ENCODE results near the gene FZD7. TPM values are rescaled to one million over a fixed set of nuclear protein-coding genes. Genes with fewer than 3 reads are reported as not detected.

FZD7 gene
- total and polyA plus RNA-seq, 2 of the 8 experiments (the other 6 are each of a cell fraction or from before 2014, with no cell fraction given), result 176 to 246 TPM

- H3K4me3 ChIP-seq (ENCODE audit: extremely low read depth in 1 of 4, insufficient read depth in 2 of 4, low read depth in 3 of 4, low read length in 4 of 4), result no peak overlapping the region
- FAIRE-seq, result no peak
- H2BK120ac ChIP-seq (replicated peaks; ENCODE audit: low read depth, low read length), result no peak overlapping the region
- H4K5ac ChIP-seq (ENCODE audit: insufficient read length, low read depth, low read length), result no peak overlapping the region
- no peaks in the 10 kb centered on the region for H3K9me3 ChIP-seq (ENCODE audit: insufficient read depth in 2 of 2, low read depth in 1 of 2, low read length in 1 of 2)
- ChIA-PET CTCF (ENCODE audit: partially characterized antibody) (interaction anchor here (0.9 to 2.0 kb wide), 7 partner anchors 8 to 126 kb away, joined by 3 to 7 read pairs (median 4); no protein-coding TSS in a partner anchor), POLR2A (ENCODE audit: partially characterized antibody) (interaction anchor here (0.6 to 6.0 kb wide), 3 partner anchors 14 to 596 kb away, joined by 3 to 46 read pairs (median 3); no protein-coding TSS in a partner anchor)
- no peak overlapping the region for H3K4ac ChIP-seq (replicated peaks; ENCODE audit: insufficient read length, low read depth, low read length)
- H3K56ac ChIP-seq (replicated peaks; ENCODE audit: insufficient read length, low read depth, low read length), result no peak overlapping the region
- no peak overlapping the region for H4K8ac ChIP-seq (ENCODE audit: extremely low read depth, insufficient read depth, low read length)
- peaks cover 4% of the 10 kb centered on the region; the same call in 1 of the 2 replicates for H3K79me1 ChIP-seq (ENCODE audit: low read depth, low read length)
- H3K4me1 ChIP-seq (replicated peaks in 1 of 4; ENCODE audit: control insufficient read depth in 3 of 4, insufficient read depth in 4 of 4, low read length in 3 of 4), result peaks cover 2 to 8% (median 4%) of the 10 kb centered on the region in 4 experiments; a peak in 3 of 7 replicates
- peaks cover 0 to 13% (median 0%) of the 10 kb centered on the region in 4 experiments; a peak in 2 of 8 replicates for H3K36me3 ChIP-seq (ENCODE audit: control insufficient read depth in 2 of 4, insufficient read depth in 4 of 4, low read length in 3 of 4)
- H2BK15ac ChIP-seq (ENCODE audit: low read length), result no peak overlapping the region
- no peak overlapping the region for H2BK12ac ChIP-seq (ENCODE audit: low read depth, low read length)
- DNase-seq (ENCODE audit: low read depth in 1 of 2, low spot score in 2 of 2), result no peak
- no peak overlapping the region for H3K14ac ChIP-seq (ENCODE audit: insufficient read length)
- no peaks in the 10 kb centered on the region for H4K20me1 ChIP-seq (replicated peaks in 1 of 2; ENCODE audit: control insufficient read depth in 1 of 2, insufficient read depth in 2 of 2, low read length in 2 of 2)
- no peak overlapping the region for H4K91ac ChIP-seq (replicated peaks; ENCODE audit: insufficient read length, low read length)
- H3K9ac ChIP-seq (replicated peaks in 1 of 4; ENCODE audit: extremely low read depth in 1 of 4, low read depth in 3 of 4, low read length in 3 of 4), result no peak overlapping the region
- H3K79me2 ChIP-seq (ENCODE audit: control insufficient read depth in 1 of 2, insufficient read depth in 2 of 2, low read length in 2 of 2), result no peaks in the 10 kb centered on the region
- H3K27ac ChIP-seq (ENCODE audit: low read depth, low read length), result no peak overlapping the region
- no peak overlapping the region for H2BK5ac ChIP-seq (ENCODE audit: low read depth, low read length)
- no peak overlapping the region for H3K18ac ChIP-seq (ENCODE audit: extremely low read depth, low read length)
- no peaks in the 10 kb centered on the region for H3K27me3 ChIP-seq (replicated peaks in 1 of 4; ENCODE audit: control insufficient read depth in 3 of 4, extremely low read depth in 1 of 4, insufficient read depth in 3 of 4, low read length in 3 of 4)
- 87% methylated on average over 5 of the region's 5 CpGs; no CpG with 5 or more reads in 1 of the 2 experiments for WGBS, 2 experiments (ENCODE audit: extremely low coverage in 1 of 2, insufficient coverage in 1 of 2, insufficient read length in 1 of 2, insufficient replicate concordance in 2 of 2, low coverage in 1 of 2, low lambda C conversion rate in 2 of 2, missing lambda C conversion rate in 1 of 2)
- no peak overlapping the region for H3K23ac ChIP-seq (ENCODE audit: insufficient read length)
- H3K4me2 ChIP-seq (ENCODE audit: insufficient read depth in 1 of 2, low read depth in 2 of 2, low read length in 2 of 2), result no peak overlapping the region
- no peak overlapping the region for H2AK5ac ChIP-seq (ENCODE audit: low read depth, low read length)
- no peak overlapping the region for H2AFZ ChIP-seq (ENCODE audit: low read length)
- no peak overlapping the region for H2BK20ac ChIP-seq (ENCODE audit: low read length)
- H3K23me2 ChIP-seq (ENCODE audit: low read depth, low read length), result no peaks in the 10 kb centered on the region; the same call in 1 of the 2 replicates
- no peak for TF ChIP-seq KDM1A (IDR thresholded peaks at IDR 0.05; ENCODE audit: borderline replicate concordance, low read length)
- TF ChIP-seq BCL11A (IDR thresholded peaks at IDR 0.05; ENCODE audit: low read depth in 2 of 2, low read length in 2 of 2), result no peak
- no peak for TF ChIP-seq RAD21 (IDR thresholded peaks at IDR 0.05 in 1 of 2, conservative IDR thresholded peaks at IDR 0.05 in 1 of 2; ENCODE audit: low read depth in 2 of 2, low read length in 2 of 2)
- no peak for TF ChIP-seq EP300 (IDR thresholded peaks at IDR 0.05; ENCODE audit: borderline replicate concordance in 1 of 2, low read depth in 2 of 2, low read length in 2 of 2)
- TF ChIP-seq PHF8 (conservative IDR thresholded peaks at IDR 0.05; ENCODE audit: low read depth, low read length), result no peak
- TF ChIP-seq, protein P1, sequence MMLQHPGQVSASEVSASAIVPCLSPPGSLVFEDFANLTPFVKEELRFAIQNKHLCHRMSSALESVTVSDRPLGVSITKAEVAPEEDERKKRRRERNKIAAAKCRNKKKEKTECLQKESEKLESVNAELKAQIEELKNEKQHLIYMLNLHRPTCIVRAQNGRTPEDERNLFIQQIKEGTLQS (IDR thresholded peaks at IDR 0.05; ENCODE audit: insufficient read depth, low read depth, low read length), result no peak
- no peak for TF ChIP-seq CBX8 (IDR thresholded peaks at IDR 0.05; ENCODE audit: borderline replicate concordance, low read depth, low read length)
- no peak for TF ChIP-seq POLR2AphosphoS5 (IDR thresholded peaks at IDR 0.05; ENCODE audit: low read depth, low read length)
- no peak for TF ChIP-seq SP1 (IDR thresholded peaks at IDR 0.05; ENCODE audit: low read depth, low read length)
- no peak for TF ChIP-seq SAP30 (IDR thresholded peaks at IDR 0.05; ENCODE audit: insufficient read depth, insufficient replicate concordance, low read length)
- TF ChIP-seq SIX5 (IDR thresholded peaks at IDR 0.05; ENCODE audit: low read depth, low read length), result no peak
- TF ChIP-seq TCF12 (IDR thresholded peaks at IDR 0.05; ENCODE audit: low read depth, low read length), result no peak
- TF ChIP-seq GABPA (IDR thresholded peaks at IDR 0.05; ENCODE audit: borderline replicate concordance, insufficient read depth, low read length), result no peak
These were observed 47.3 kb upstream of the FZD7 start for GRCh38 chr2:201986463-201986735.

Measured in H1 (cell line).